ENCODE results near the gene SLC50A1. TPM values are rescaled to one million over a fixed set of nuclear protein-coding genes. Genes with fewer than 3 reads are reported as not detected.

SLC50A1 gene
- total RNA-seq, 1 donor from 2014 or later: 42.6 TPM

GRCh38 chr1:155103325-155103724 lies 32.3 kb upstream of the SLC50A1 start:
- H3K9me3 ChIP-seq: no peaks in the 10 kb centered on the region
- no peaks in the 10 kb centered on the region for H3K36me3 ChIP-seq
- H3K27ac ChIP-seq: no peak overlapping the region
- H3K4me1 ChIP-seq: peaks cover 11% of the 10 kb centered on the region
- TF ChIP-seq CTCF (IDR thresholded peaks at IDR 0.05): no peak
- no peak for ATAC-seq
- DNase-seq: no peak
- H3K4me3 ChIP-seq: no peak overlapping the region
- H3K27me3 ChIP-seq (ENCODE audit: low read depth): no peaks in the 10 kb centered on the region
- intact Hi-C loops (cut with DNase I): no loop called here

DNA sequence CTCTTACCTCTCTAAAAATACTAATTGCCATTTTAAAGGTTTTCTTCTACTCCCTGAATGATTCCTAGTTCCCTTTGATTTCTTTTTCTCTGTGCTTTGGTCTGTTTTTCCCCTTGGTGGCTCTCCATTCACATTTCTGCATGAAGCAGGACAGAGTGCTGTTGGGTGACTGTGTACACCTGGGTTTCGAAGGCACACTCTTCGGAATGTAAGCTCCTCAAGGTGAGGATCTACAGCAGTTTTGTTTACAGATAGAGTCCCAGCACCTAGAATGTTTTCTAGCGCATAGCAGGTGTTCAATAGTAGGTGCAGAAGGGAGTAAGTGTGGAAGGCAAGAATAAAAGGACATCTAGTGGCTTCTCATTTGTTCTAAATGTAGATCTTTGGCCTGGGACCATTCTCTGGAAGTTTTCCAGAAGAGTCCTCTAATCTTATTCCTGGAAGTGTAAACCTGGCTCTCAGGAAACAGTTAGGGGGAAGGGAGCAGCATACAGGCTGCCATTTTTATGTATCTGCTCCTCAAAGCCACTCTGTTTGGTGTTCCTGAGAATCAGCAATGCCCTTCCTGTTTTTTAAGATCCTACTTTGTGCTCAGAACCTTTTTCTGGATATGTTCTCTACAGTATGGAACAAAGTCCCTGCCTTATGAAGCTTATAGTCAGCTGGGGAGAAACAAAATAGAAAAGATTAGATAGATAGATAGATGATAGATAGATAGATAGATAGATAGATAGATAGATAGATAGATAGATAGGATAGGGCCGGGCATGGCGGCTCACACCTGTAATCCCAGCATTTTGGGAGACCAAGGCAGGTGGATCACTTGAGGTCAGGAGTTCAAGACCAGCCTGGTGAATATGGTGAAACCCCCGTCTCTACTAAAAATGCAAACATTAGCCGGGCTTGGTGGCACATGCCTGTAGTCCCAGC lies 30.8 kb upstream of the SLC50A1 start:
- ATAC-seq: peak; percentile 47 to 57
- H3K4me3 ChIP-seq: no peak overlapping the region
- intact Hi-C loops (cut with DNase I): no loop called here
- no peaks in the 10 kb centered on the region for H3K9me3 ChIP-seq
- no peaks in the 10 kb centered on the region for H3K27me3 ChIP-seq (ENCODE audit: low read depth)
- H3K36me3 ChIP-seq: no peaks in the 10 kb centered on the region
- DNase-seq: no peak
- peak overlapping the region; percentile 47 for H3K27ac ChIP-seq
- peaks cover 11% of the 10 kb centered on the region for H3K4me1 ChIP-seq
- TF ChIP-seq CTCF (IDR thresholded peaks at IDR 0.05): no peak

GRCh38 chr1:155105604-155106011 lies 30.0 kb upstream of the SLC50A1 start:
- Histone ChIP-seq H3K4me3 (no peak overlapping the region), H3K27ac (peak overlapping the region; percentile 47), H3K27me3 (ENCODE audit: low read depth) (no peaks in the 10 kb centered on the region), H3K4me1 (peaks cover 11% of the 10 kb centered on the region), H3K9me3 (no peaks in the 10 kb centered on the region), H3K36me3 (no peaks in the 10 kb centered on the region)
- ATAC-seq: peak; percentile 95 to 96
- TF ChIP-seq CTCF (IDR thresholded peaks at IDR 0.05): no peak
- intact Hi-C loops (cut with DNase I): no loop called here
- DNase-seq: peak; percentile 86

GRCh38 chr1:155106862-155107261 lies 28.8 kb upstream of the SLC50A1 start:
- no peak overlapping the region for H3K27ac ChIP-seq
- H3K36me3 ChIP-seq: no peaks in the 10 kb centered on the region
- no peaks in the 10 kb centered on the region for H3K27me3 ChIP-seq (ENCODE audit: low read depth)
- ATAC-seq (no peak), DNase-seq (no peak)
- H3K4me1 ChIP-seq: peaks cover 9% of the 10 kb centered on the region
- no peaks in the 10 kb centered on the region for H3K9me3 ChIP-seq
- no peak overlapping the region for H3K4me3 ChIP-seq
- intact Hi-C loops (cut with DNase I): no loop called here
- no peak for TF ChIP-seq CTCF (IDR thresholded peaks at IDR 0.05)

- H3K27me3 ChIP-seq (ENCODE audit: low read depth): no peaks in the 10 kb centered on the region
- no peak for TF ChIP-seq CTCF (IDR thresholded peaks at IDR 0.05)
- H3K27ac ChIP-seq: no peak overlapping the region
- ATAC-seq (no peak), DNase-seq (no peak)
- no peaks in the 10 kb centered on the region for H3K9me3 ChIP-seq
- no peak overlapping the region for H3K4me3 ChIP-seq
- intact Hi-C loops (cut with DNase I): no loop called here
- no peaks in the 10 kb centered on the region for H3K36me3 ChIP-seq
- H3K4me1 ChIP-seq: peaks cover 1% of the 10 kb centered on the region
These were observed 28.1 kb upstream of the SLC50A1 start for GRCh38 chr1:155107309-155108264.
